Cardiac fibroblast (primary cell): ENCODE data around the gene JCAD.

Experiments
- DNase-seq, 2 donors: peaks; one replicate each; pipeline versions ENCODE4 v3.0.0 to v3.0.0-alpha.2; 2010; ENCODE audit warnings: low read depth in 2 of 2
- H3K4me3 ChIP-seq, 2 donors: replicated peaks in 1 of 2; 1 replicate in 1 of 2; 2 replicates in 1 of 2; pipeline ENCODE4 v1.5.1; 2011; ENCODE audit warnings: low read depth in 2 of 2, low read length in 2 of 2, mild to moderate bottlenecking in 2 of 2, moderate library complexity in 1 of 2
- CTCF ChIP-seq: IDR thresholded peaks from one replicate; pipeline ENCODE4 v1.5.1; 2011; ENCODE audit warnings: low read depth, mild to moderate bottlenecking, low read length, inconsistent platforms

JCAD gene

DNA sequence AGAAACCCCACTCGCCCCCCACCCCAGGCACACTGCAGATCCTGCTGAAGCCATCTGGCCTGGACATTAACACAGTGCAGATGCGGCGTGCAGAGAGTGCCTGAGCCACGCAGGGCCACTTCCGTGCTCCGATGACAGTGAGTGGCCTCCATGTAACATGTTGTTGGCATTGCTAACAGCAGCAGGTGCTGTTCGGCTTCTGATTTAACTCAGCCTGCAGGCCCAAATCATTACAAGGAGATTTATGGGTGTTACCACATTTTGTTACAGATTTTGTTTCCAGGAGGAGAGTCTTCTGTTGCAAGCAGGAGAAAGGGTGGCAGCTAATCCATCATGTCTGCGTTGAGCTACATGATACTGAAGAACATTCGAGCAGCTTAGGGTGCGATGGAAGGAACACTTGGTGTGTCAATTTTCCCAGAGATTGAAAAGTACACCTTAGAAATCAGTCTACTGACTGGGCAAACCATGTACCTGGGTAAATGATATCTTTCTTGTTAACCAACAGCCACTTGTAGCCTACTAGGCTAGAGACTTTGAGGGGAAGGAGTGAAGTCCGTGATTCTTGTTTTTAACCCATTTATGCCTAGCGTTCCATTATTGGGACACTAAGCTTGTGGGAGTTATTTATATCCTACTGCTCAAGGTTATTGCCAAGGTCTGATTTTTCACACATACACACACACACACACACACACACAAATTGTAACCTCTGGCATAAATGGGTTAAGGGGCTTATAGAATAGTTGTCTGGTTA is 90.0 kb downstream of the JCAD start:
- no peak for DNase-seq
- H3K4me3 ChIP-seq: no peak overlapping the region
- TF ChIP-seq CTCF: no peak

DNA sequence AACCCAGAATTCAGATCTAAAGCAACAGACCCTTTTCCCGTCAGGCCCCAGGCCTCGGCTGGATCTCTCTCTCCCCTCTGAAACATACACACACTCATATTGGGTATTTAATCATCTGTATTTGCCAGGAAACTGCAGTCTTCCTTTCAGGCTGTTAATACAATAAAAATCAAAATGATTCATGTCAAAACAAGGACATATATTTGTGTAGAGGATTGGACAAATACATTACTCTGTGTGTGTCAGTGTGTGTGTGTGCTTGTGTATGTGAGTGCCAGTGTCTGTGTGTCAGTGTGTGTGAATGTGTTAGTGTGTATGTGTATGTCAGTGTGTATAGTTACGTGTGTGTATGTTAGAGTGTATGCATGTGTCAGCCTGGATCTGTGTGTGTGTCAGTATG is 90.8 kb downstream of the JCAD start:
- no peak overlapping the region for H3K4me3 ChIP-seq
- peak in 1 of 2 donors; percentile 11 for DNase-seq
- no peak for TF ChIP-seq CTCF

- DNase-seq: no peak
- no peak overlapping the region for H3K4me3 ChIP-seq
- no peak for TF ChIP-seq CTCF
Measured at GRCh38 chr10:29966269-29966668, 93.1 kb downstream of the JCAD start.
